GM12874 (cell line): ENCODE data around the gene PRXL2A.

Experiments used
- TF ChIP-seq, protein P1 (sequence below): IDR thresholded peaks from 2 replicates; pipeline ENCODE4 v1.5.1; 2011; ENCODE audit warnings: low read depth, mild to moderate bottlenecking, control low read depth, low read length, moderate library complexity; ENCODE audit not compliant: insufficient read depth

PRXL2A gene

GRCh38 chr10:80453842-80454512 lies 45.6 kb downstream of the PRXL2A start, which contains the start of gene TSPAN14:
TSPAN14 (plus strand) TSS chr10:80454310; CDS start chr10:80489234, 34,924 bp downstream.
- TF ChIP-seq, protein P1, sequence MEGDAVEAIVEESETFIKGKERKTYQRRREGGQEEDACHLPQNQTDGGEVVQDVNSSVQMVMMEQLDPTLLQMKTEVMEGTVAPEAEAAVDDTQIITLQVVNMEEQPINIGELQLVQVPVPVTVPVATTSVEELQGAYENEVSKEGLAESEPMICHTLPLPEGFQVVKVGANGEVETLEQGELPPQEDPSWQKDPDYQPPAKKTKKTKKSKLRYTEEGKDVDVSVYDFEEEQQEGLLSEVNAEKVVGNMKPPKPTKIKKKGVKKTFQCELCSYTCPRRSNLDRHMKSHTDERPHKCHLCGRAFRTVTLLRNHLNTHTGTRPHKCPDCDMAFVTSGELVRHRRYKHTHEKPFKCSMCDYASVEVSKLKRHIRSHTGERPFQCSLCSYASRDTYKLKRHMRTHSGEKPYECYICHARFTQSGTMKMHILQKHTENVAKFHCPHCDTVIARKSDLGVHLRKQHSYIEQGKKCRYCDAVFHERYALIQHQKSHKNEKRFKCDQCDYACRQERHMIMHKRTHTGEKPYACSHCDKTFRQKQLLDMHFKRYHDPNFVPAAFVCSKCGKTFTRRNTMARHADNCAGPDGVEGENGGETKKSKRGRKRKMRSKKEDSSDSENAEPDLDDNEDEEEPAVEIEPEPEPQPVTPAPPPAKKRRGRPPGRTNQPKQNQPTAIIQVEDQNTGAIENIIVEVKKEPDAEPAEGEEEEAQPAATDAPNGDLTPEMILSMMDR, result no peak

- TF ChIP-seq, protein P1, result no peak
Measured at GRCh38 chr10:80454513-80455460, 46.4 kb downstream of the PRXL2A start.

GRCh38 chr10:80455461-80456349 lies 47.4 kb downstream of the PRXL2A start:
- TF ChIP-seq, protein P1, result no peak

DNA sequence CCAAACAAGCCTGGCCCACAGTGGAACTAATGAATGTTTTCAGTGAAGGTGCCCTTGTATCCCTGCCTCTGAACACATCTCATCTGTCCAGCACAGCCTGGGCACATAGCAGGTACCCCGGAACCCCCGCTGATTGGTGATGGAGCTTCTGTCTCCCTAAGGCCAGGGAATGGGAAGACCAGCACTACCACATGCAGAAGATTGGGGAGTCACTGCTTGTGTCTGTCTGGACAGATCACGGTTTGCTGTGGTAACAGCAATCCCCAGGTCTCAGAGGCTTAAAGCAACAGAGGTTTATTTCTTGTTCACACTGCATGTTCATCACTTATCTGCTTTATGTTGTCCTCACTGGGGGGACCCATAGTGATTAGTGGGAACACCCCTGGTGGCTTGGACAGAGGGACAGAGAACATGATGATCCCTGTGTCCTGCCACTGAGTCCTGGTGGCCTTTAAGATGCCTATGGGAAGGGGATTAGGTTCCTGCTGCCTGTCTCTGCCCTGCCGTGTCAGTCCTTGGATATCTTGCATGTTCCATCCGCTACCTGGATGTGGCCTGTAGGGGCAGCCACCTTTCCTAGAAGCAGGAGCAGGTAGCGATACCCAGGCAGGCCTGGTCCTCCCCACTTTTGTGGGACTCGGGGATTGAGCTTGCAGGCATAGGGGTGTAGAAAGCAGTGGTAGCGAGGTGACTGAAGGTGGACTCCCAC lies 49.4 kb downstream of the PRXL2A start:
- TF ChIP-seq, protein P1, result no peak

DNA sequence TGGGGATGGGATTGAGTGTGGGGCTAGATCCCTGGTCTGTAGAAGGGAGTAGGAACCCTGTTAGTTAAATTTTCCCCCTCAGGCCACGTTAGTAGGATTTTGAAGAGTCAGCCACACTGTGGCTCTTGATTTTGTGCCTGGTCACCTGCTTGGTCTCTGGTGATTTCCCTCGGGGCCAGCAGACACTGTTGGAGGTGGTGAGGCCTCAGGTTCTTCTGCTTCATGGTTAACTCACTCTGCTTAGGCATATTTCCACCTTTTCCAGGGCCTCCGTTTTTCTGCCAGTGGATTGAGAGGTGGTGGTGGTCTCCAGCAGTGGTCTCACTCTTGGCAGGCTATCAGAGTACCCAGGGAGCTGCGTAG lies 49.9 kb downstream of the PRXL2A start:
- TF ChIP-seq, protein P1, result no peak

DNA sequence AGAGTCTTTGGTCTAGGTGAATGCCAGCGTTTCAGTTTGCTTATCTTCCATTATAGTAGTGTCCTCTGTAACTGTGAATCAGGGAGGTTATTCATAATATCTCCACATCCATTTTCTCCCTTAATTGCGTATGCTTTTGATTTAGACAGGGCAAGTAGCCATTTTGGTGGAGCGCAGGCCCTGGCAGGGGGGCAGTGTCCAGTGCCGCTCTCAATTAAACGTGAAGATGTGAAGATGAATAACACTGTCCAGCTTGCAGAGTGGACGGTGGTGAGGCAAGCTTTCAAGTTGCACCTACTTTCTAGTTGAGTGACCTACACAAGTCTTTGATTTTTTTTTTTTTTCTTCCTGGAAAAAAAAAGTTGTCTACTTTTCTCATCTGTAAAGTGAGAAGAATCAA lies 50.3 kb downstream of the PRXL2A start:
- TF ChIP-seq, protein P1, result no peak
